KBM-7 (cell line): ENCODE results near the gene C4orf46.
"Not testable (repeated sequence)": the region's sequence is repeated elsewhere in the genome, so short reads cannot be mapped to it uniquely, and the experiment has no call there.

Source experiments
- DNase-seq: peaks from one replicate; pipeline ENCODE4 v3.0.0-alpha.2; 2015
- in situ Hi-C: fragments of 300-500 bp; cut with MboI; formaldehyde crosslinking; loops from 2 replicates; pipeline ENCODE4 v1.14.3; 2020; ENCODE audit warnings: low sequenced_read_pairs, low pct_unique_long_range_greater_than_20kb, mixed read lengths

C4orf46 gene

DNA sequence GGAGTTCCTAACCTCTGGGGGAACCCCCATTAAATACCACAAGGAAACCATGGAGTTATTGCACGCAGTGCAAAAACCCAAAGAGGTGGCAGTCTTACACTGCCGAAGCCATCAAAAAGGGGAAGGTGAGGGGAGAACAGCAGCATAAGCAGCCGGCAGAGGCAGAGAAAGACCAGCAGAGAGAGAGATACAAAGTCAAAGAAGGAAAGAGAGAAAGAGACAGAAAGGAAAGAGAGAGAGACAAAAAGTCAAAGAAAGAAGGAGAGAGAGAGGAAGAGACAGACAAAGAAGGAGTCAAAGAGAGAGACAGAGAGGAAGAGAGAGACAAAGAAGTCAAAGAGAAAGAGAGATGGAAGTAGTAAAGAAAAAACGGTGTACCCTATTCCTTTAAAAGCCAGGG, 8.4 kb downstream of the C4orf46 start:
- in situ Hi-C loops = not testable (repeated sequence)
- DNase-seq = peak; percentile 63

- no peak for DNase-seq
- in situ Hi-C loops = no loop called here
Measured at GRCh38 chr4:158657291-158657690, 14.4 kb downstream of the C4orf46 start.

GRCh38 chr4:158656439-158656838, 15.2 kb downstream of the C4orf46 start:
- in situ Hi-C loops = no loop called here
- DNase-seq = no peak

DNA sequence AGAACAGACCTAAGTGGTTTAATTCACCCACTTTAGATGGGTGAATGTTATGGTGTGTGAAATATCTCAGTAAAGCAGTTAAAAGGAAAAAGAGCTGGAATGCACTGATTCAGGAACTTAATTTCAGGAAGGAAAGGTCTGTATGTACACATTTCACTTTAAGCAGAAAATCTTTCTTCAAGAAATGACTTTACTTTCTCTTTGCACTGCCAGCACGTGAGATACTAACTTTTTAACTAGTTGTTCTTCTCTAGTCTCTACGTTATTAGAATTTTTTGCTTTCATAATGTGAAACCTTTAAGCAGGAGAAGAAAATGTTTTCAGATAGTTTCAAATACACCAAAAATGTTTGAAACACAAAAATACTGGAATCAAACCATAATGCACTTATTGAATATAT, 18.8 kb downstream of the C4orf46 start:
- DNase-seq = no peak
- in situ Hi-C loops = no loop called here

GRCh38 chr4:158649111-158649680, 22.5 kb downstream of the C4orf46 start:
- in situ Hi-C loops = loop anchor here (25.0 kb wide), 1 partner anchor 387 kb away; no protein-coding TSS in a partner anchor
- DNase-seq = no peak

DNA sequence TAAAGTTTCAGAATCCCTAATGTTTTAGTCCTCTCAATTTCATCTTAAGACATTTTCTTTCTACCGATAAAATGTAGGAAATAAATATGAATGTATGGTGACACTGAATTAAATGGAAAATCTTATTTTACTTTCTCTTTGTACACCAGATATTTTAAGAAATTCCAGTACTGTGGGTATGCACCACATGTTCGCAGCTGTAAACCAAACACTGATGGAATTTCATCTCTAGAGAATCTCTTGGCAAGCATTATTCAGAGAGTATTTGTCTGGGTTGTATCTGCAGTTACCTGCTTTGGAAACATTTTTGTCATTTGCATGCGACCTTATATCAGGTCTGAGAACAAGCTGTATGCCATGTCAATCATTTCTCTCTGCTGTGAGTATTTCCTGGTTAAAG, 26.9 kb downstream of the C4orf46 start:
- no peak for DNase-seq
- in situ Hi-C loops = loop anchor here (25.0 kb wide), 1 partner anchor 382 kb away; no protein-coding TSS in a partner anchor

- in situ Hi-C loops = loop anchor here (25.0 kb wide), 1 partner anchor 382 kb away; no protein-coding TSS in a partner anchor
- DNase-seq = no peak
Measured at GRCh38 chr4:158644356-158644755, 27.3 kb downstream of the C4orf46 start.

DNA sequence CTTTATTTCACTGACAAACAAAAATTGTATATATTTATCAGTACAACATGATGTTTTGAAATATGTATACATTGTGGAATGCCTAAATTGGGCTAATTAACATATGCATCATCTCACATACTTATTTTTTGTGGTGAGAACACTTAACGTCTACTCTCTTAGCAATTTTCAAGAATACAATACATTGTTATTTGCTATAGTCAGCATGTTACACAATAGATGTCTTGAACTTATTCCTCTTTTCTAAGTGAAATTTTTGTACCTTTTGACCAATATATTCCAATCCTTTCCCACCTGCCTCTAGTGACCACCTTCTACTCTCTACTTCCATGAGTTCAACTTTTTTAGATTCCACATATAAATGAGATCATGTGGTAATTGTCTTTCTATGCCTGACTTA, 35.1 kb downstream of the C4orf46 start:
- in situ Hi-C loops = loop anchor here (25.0 kb wide), 1 partner anchor 374 kb away; no protein-coding TSS in a partner anchor
- DNase-seq = no peak

DNA sequence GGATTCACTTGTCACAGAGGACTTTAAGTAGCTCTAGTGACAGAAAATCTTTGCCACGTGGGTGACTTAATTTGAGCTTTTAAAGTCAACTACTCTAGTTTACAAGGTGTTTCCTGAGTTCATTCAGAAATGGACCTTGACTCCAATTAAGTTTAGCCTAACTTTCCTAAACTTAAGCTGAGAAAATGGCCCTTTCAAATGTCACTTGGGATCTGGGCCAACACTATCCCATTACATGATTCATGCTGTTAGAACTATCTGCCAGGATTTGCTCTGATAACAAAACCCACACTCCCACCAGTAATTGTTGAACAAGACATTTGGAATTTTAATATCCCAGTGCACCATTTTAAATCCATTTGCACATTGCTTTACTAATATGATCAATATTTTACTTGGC, 40.8 kb downstream of the C4orf46 start:
- DNase-seq = no peak
- in situ Hi-C loops = loop anchor here (25.0 kb wide), 1 partner anchor 369 kb away; no protein-coding TSS in a partner anchor

GRCh38 chr4:158625544-158625943, 46.1 kb downstream of the C4orf46 start:
- no peak for DNase-seq
- in situ Hi-C loops = loop anchor here (25.0 kb wide), 1 partner anchor 363 kb away; no protein-coding TSS in a partner anchor

DNA sequence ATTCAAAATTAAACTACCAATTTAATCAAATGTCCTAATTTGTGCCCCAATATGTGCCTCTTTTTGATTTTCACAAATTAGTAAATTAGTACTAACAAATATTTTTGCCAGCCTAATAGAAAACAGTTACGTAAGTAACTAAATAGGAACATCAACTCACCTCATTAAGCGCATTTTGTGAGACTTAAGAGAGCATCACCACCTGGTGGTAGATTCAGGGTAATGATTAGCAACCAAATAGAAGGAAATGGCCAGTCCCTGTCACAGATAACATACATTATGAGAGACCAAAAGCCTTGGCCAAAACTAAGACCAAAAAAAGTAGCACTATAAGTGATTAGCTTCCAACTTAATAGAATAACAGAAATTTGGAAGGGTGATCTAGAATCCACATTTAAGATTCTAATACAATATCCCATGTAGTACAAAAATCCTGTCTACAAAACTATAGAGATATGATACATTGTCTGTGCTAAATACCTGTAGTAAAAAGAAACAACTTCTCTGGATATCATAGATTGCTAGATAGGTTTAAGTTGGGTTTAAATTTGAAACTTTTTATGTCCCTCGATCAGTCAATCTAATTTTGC, 46.7 kb downstream of the C4orf46 start:
- in situ Hi-C loops = loop anchor here (25.0 kb wide), 1 partner anchor 363 kb away; no protein-coding TSS in a partner anchor

DNA sequence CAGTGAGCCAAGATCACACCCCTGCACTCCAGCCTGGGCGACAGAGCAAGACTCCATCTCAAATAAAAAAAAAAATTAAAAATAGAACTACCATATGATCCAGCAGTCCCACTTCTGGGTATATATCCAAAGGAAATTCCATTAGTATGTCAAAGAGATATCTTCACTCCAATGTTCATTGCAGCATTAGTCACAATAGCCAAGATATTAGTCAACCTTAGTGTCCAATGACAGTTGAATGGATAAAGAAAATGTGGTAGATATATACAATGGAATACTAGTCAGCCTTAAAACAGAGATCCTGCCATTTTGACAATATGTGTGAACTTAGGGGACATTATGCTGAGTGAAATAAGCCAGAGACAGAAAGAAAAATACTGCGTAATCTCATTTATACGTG, 49.4 kb downstream of the C4orf46 start:
- in situ Hi-C loops = no loop called here

More for the DNA sequence above, 46.7 kb downstream of the C4orf46 start:
- peak; percentile 46 for DNase-seq

GRCh38 chr4:158621729-158622128, 50.0 kb downstream of the C4orf46 start:
- in situ Hi-C loops = no loop called here
- no peak for DNase-seq

More for the DNA sequence above, 49.4 kb downstream of the C4orf46 start:
- DNase-seq = no peak

DNA sequence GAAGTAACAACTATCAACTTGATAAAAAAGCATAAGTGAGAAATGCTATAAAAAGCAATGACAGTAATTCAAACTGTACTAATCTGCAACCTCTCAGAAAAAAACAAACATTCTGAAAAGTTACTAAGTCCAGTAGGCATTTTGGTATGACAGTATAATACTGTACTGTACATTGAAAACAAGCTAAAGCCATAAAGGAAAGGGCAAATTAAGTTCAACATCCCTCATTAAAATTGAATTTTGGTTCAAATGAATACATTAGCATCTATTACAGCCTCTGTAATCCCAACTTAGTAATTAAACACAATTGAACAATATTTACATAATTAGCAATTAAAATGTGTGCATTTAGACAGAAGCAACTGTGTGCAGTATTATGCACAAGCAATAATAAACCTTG, 53.7 kb downstream of the C4orf46 start:
- in situ Hi-C loops = no loop called here

More for the DNA sequence above, 53.7 kb downstream of the C4orf46 start:
- no peak for DNase-seq
